HepG2 (cell line): ENCODE results near the gene LRRC3B. TPM values are rescaled to one million over a fixed set of nuclear protein-coding genes. Genes with fewer than 3 reads are reported as not detected.

ENCODE experiments used
- ATAC-seq: fragments of 200-7000 bp; cut with Tn5 transposase; 3 replicates; pipeline ENCODE4 v1.9.1; 2020; ENCODE audit warnings: mild to moderate bottlenecking, moderate library complexity
- BruUV-seq: library from RNA; stranded (reverse); fragments of 400-500 nt; replicated peaks from 2 replicates; lab custom pipeline; 2021; lab: Mats Ljungman, UMichigan
- CTCF ChIA-PET: fragments of 300-600 bp; formaldehyde crosslinking; extraction: SDS; loops from one replicate; lab custom pipeline; 2021; ENCODE audit warnings: low total read pairs, inconsistent platforms, low intra/inter-chr PET ratio; lab: Yijun Ruan, JAX
- POLR2A ChIA-PET: fragments of 350-600 bp; sonication (Branson Sonifier 250); formaldehyde crosslinking; loops from one replicate; lab custom pipeline; 2020; ENCODE audit warnings: antibody characterized with exemption, inconsistent platforms; lab: Yijun Ruan, JAX
- DNase-seq: peaks from one replicate; pipeline ENCODE4 v3.0.0-alpha.2; 2015; ENCODE audit warnings: low spot score
- FAIRE-seq: peaks from 3 replicates; lab custom pipeline; 2011; peaks lifted over from hg19 to GRCh38; lab: Jason Lieb, UNC
- H2AFZ ChIP-seq: one replicate; pipeline ENCODE4 v1.6.1; 2011; ENCODE audit warnings: low read length, inconsistent platforms
- H3K27ac ChIP-seq: fragments of 300-600 bp; 3 replicates; pipeline ENCODE4 v1.8.0; 2011; ENCODE audit warnings: mixed run types, mild to moderate bottlenecking, mixed read lengths, low read length, inconsistent platforms; ENCODE audit not compliant: insufficient read depth; ENCODE audit errors: extremely low read length
- H3K27me3 ChIP-seq, 2 experiments: fragments of 200-600 bp in 1 of 2; 2 replicates in 1 of 2; 3 replicates in 1 of 2; pipeline versions ENCODE4 v1.6.0 to v1.8.0; 2011; ENCODE audit warnings: low read length in 2 of 2, mild to moderate bottlenecking in 2 of 2, moderate library complexity in 2 of 2, inconsistent platforms in 1 of 2; ENCODE audit not compliant: insufficient read depth in 2 of 2, control insufficient read depth in 1 of 2
- H3K36me3 ChIP-seq, 2 experiments: fragments of 200-600 bp in 1 of 2; replicated peaks in 1 of 2; 2 replicates in 1 of 2; 3 replicates in 1 of 2; pipeline versions ENCODE4 v1.5.1 to v1.8.0; 2011; ENCODE audit warnings: low read length in 2 of 2, inconsistent platforms in 1 of 2; ENCODE audit not compliant: insufficient read depth in 2 of 2, control insufficient read depth in 1 of 2
- H3K4me1 ChIP-seq: 2 replicates; pipeline ENCODE4 v1.5.1; 2012; ENCODE audit warnings: low read length, inconsistent platforms; ENCODE audit not compliant: insufficient read depth
- H3K4me2 ChIP-seq: 2 replicates; pipeline ENCODE4 v1.6.0; 2011; ENCODE audit warnings: low read depth, low read length, inconsistent platforms
- H3K4me3 ChIP-seq, 3 experiments: fragments of 200-600 bp in 1 of 3; sonication (generic), shearing (Covaris generic) in 1 of 3; replicated peaks in 1 of 3; 2 replicates each; pipeline ENCODE4 v1.5.1; 2011 to 2016; ENCODE audit warnings: low read length in 3 of 3, inconsistent platforms in 2 of 3, low read depth in 2 of 3, mild to moderate bottlenecking in 2 of 3, control low read depth in 1 of 3, mixed read lengths in 1 of 3; ENCODE audit not compliant: insufficient read depth in 1 of 3
- H3K79me2 ChIP-seq: one replicate; pipeline ENCODE4 v1.6.1; 2011; ENCODE audit warnings: low read length, inconsistent platforms; ENCODE audit not compliant: insufficient read depth
- H3K9ac ChIP-seq: 2 replicates; pipeline ENCODE4 v1.6.0; 2011; ENCODE audit warnings: mild to moderate bottlenecking, low read depth, low read length, inconsistent platforms; ENCODE audit not compliant: insufficient read depth
- H3K9me3 ChIP-seq: 2 replicates; pipeline ENCODE4 v1.5.1; 2012; ENCODE audit warnings: mild to moderate bottlenecking, low read length
- H4K20me1 ChIP-seq: 2 replicates; pipeline ENCODE4 v1.6.0; 2011; ENCODE audit warnings: inconsistent platforms, mild to moderate bottlenecking, low read length, moderate library complexity; ENCODE audit not compliant: insufficient read depth
- CHD4 ChIP-seq: fragments of 200-600 bp; sonication (generic); IDR thresholded peaks from 2 replicates; pipeline ENCODE4 v1.7.0; 2017; ENCODE audit warnings: mild to moderate bottlenecking, low read length, borderline replicate concordance
- GABPB1 ChIP-seq: IDR thresholded peaks from 2 replicates; pipeline ENCODE4 v1.6.1; 2016; ENCODE audit warnings: mild to moderate bottlenecking, missing genetic modification reagents, moderate library complexity, missing compliant biosample characterization
- HOXD1 ChIP-seq: sonication (generic); formaldehyde crosslinking; IDR thresholded peaks from 2 replicates; pipeline ENCODE4 v1.5.0; 2020; ENCODE audit warnings: missing genetic modification reagents
- MED1 ChIP-seq: sonication (generic); formaldehyde crosslinking; IDR thresholded peaks from 2 replicates; pipeline ENCODE4 v1.4.0; 2020; ENCODE audit warnings: missing genetic modification reagents
- PRDM4 ChIP-seq: sonication (generic); formaldehyde crosslinking; IDR thresholded peaks from 2 replicates; pipeline ENCODE4 v1.9.0; 2021; ENCODE audit warnings: missing genetic modification reagents, borderline replicate concordance
- RBM22 ChIP-seq: fragments of 200-400 bp; formaldehyde crosslinking; optimal IDR thresholded peaks from 2 replicates; pipeline ENCODE3; 2017; ENCODE audit warnings: mild to moderate bottlenecking, low read length, moderate library complexity
- RXRA ChIP-seq: sonication (generic); formaldehyde crosslinking; IDR thresholded peaks from 2 replicates; pipeline ENCODE4 v1.5.1; 2020; ENCODE audit warnings: missing genetic modification reagents
- SKI ChIP-seq: fragments of 450-650 bp; IDR thresholded peaks from one replicate; pipeline ENCODE4 v1.6.1; 2018; ENCODE audit warnings: mild to moderate bottlenecking; ENCODE audit not compliant: partially characterized antibody
- SP5 ChIP-seq: IDR thresholded peaks from 2 replicates; pipeline ENCODE4 v1.6.1; 2016; ENCODE audit warnings: low read depth, borderline replicate concordance
- ZMAT3 ChIP-seq: sonication (generic); formaldehyde crosslinking; conservative IDR thresholded peaks from 2 replicates; pipeline ENCODE4 v1.7.0; 2021; ENCODE audit warnings: missing genetic modification reagents
- ZNF329 ChIP-seq: sonication (generic); formaldehyde crosslinking; IDR thresholded peaks from 2 replicates; pipeline ENCODE4 v1.9.0; 2021; ENCODE audit warnings: low read depth, mild to moderate bottlenecking, missing genetic modification reagents
- ZNF33A ChIP-seq: sonication (generic); formaldehyde crosslinking; IDR thresholded peaks from 2 replicates; pipeline ENCODE4 v1.5.1; 2020; ENCODE audit warnings: missing genetic modification reagents, mild to moderate bottlenecking, moderate library complexity, borderline replicate concordance
- ZNF350 ChIP-seq: sonication (generic); formaldehyde crosslinking; IDR thresholded peaks from 2 replicates; pipeline ENCODE4 v1.4.0; 2020; ENCODE audit warnings: mild to moderate bottlenecking, low read depth, missing genetic modification reagents, borderline replicate concordance
- ZNF589 ChIP-seq: sonication (generic); formaldehyde crosslinking; conservative IDR thresholded peaks from 2 replicates; pipeline ENCODE4 v1.8.0; 2022; ENCODE audit warnings: mild to moderate bottlenecking, moderate library complexity, missing genetic modification reagents
- ZNF775 ChIP-seq: sonication (generic); formaldehyde crosslinking; IDR thresholded peaks from 2 replicates; pipeline ENCODE4 v1.4.0; 2020; ENCODE audit warnings: missing genetic modification reagents, mild to moderate bottlenecking, moderate library complexity, borderline replicate concordance
- ZSCAN21 ChIP-seq: sonication (generic); formaldehyde crosslinking; IDR thresholded peaks from 2 replicates; pipeline ENCODE4 v1.8.0; 2022; ENCODE audit warnings: mild to moderate bottlenecking, missing genetic modification reagents, moderate library complexity, borderline replicate concordance
- WGBS: methylation state at CpG from one replicate; pipeline ENCODE4 v1.1.6; 2017; ENCODE audit warnings: low lambda C conversion rate; 5-methylcytosine and 5-hydroxymethylcytosine counted together
- in situ Hi-C: cut with HindIII; loops from 2 replicates; pipeline ENCODE4 v1.10.0; 2017; ENCODE audit warnings: low pct_unique_long_range_greater_than_20kb; ENCODE audit not compliant: extremely low pct_ligation_motif_present
- intact Hi-C: fragments of 100-400 bp; cut with micrococcal nuclease; formaldehyde crosslinking; loops from one replicate; pipeline ENCODE4 v1.10.0; 2022; ENCODE audit not compliant: unreplicated experiment
- polyA plus RNA-seq, 8 experiments: library from polyadenylated mRNA; depleted of rRNA in 3 of 8; stranded (reverse) in 7 of 8; unstranded in 1 of 8; fragments of >200 nt; fragmentation: Illumina TruSeq in 4 of 8; extraction: Trizol in 4 of 8; gene quantifications; 2 replicates each; pipeline versions ENCODE4 v1.2.1 to v1.2.3, GENCODE V29; 2011 to 2016; ENCODE audit warnings: low read depth in 4 of 8, missing spikeins in 1 of 8, mixed read lengths in 1 of 8; ENCODE audit not compliant: insufficient read depth in 1 of 8
- total RNA-seq, 5 experiments: library from RNA; depleted of rRNA; stranded (reverse); fragments of >200 nt; fragmentation: Illumina TruSeq; extraction: Trizol; gene quantifications; 2 replicates each; pipeline ENCODE4 v1.2.3, GENCODE V29; 2016; ENCODE audit warnings: low read depth in 1 of 5

Gene LRRC3B
- total and polyA plus RNA-seq, 2 of the 13 experiments (the other 11 are each of a cell fraction or from before 2014, with no cell fraction given) = not detected

- no peak for TF ChIP-seq ZNF33A (CRISPR knock-in tag)
- no peak for TF ChIP-seq GABPB1 (CRISPR knock-in tag)
Observed at GRCh38 chr3:26623419-26624208, 1.0 kb downstream of the LRRC3B start (continued).

- Histone ChIP-seq H3K79me2 (no peaks in the 10 kb centered on the region), H3K9me3 (no peaks in the 10 kb centered on the region), H3K36me3 (no peaks in the 10 kb centered on the region), H3K4me2 (no peak overlapping the region), H3K4me1 (no peaks in the 10 kb centered on the region), H2AFZ (no peak overlapping the region), H3K9ac (no peak overlapping the region), H3K4me3 (no peak overlapping the region), H4K20me1 (no peaks in the 10 kb centered on the region), H3K27ac (no peak overlapping the region), H3K27me3 (peaks cover 1 to 26% of the 10 kb centered on the region in 2 experiments; a peak in 3 of 5 replicates)
- DNase-seq (no peak), FAIRE-seq (no peak), ATAC-seq (no peak; the same call in 2 of the 3 replicates)
- no TSS peak for BruUV-seq
- TF ChIP-seq RBM22 (no peak), ZMAT3 (CRISPR knock-in tag) (no peak), PRDM4 (no peak), ZNF775 (no peak), MED1 (CRISPR knock-in tag) (no peak), ZSCAN21 (no peak), CHD4 (no peak), SKI (no peak), HOXD1 (CRISPR knock-in tag) (no peak), RXRA (no peak), ZNF350 (no peak), SP5 (CRISPR knock-in tag) (no peak), ZNF589 (no peak), ZNF329 (CRISPR knock-in tag) (no peak)
- intact Hi-C loops = no loop called here
- WGBS = 0% methylated on average over 7 of the region's 28 CpGs
- CTCF ChIA-PET = no interaction called here
- in situ Hi-C loops = no loop called here
- POLR2A ChIA-PET = no interaction called here
Observed at GRCh38 chr3:26624209-26624765, 1.7 kb downstream of the LRRC3B start.
